ENCODE data around the gene CCNA1. TPM values are rescaled to one million over a fixed set of nuclear protein-coding genes. Genes with fewer than 3 reads are reported as not detected.

Gene CCNA1
- total and polyA plus RNA-seq, 2 of the 13 experiments (the other 11 are each of a cell fraction or from before 2014, with no cell fraction given): not detected

DNA sequence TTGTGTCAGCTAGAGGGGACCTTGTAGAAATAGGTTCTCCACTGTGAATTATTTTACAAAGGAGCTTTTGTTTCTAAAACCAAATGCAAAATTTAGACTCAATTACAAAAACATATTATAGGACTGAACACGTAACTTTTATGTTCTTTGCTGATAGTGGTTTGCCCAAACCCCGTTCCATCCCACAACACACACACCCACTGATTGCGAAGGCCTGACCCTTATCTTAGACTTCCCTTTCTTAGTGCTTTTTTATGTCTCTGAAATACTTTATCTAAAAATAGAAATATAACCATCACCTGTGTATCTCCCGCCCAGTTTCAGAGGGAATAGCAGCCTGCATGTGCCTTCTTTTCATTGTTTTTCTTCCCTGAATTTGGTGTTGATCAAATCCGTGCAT, 13.0 kb downstream of the CCNA1 start (continued):
- TF ChIP-seq, protein P1, sequence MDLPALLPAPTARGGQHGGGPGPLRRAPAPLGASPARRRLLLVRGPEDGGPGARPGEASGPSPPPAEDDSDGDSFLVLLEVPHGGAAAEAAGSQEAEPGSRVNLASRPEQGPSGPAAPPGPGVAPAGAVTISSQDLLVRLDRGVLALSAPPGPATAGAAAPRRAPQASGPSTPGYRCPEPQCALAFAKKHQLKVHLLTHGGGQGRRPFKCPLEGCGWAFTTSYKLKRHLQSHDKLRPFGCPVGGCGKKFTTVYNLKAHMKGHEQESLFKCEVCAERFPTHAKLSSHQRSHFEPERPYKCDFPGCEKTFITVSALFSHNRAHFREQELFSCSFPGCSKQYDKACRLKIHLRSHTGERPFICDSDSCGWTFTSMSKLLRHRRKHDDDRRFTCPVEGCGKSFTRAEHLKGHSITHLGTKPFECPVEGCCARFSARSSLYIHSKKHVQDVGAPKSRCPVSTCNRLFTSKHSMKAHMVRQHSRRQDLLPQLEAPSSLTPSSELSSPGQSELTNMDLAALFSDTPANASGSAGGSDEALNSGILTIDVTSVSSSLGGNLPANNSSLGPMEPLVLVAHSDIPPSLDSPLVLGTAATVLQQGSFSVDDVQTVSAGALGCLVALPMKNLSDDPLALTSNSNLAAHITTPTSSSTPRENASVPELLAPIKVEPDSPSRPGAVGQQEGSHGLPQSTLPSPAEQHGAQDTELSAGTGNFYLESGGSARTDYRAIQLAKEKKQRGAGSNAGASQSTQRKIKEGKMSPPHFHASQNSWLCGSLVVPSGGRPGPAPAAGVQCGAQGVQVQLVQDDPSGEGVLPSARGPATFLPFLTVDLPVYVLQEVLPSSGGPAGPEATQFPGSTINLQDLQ (CRISPR knock-in tag; IDR thresholded peaks at IDR 0.05): no peak
- TF ChIP-seq ZNF768 (CRISPR knock-in tag; IDR thresholded peaks at IDR 0.05) (no peak), FOXA3 (CRISPR knock-in tag; IDR thresholded peaks at IDR 0.05) (no peak), SMARCE1 (IDR thresholded peaks at IDR 0.05; ENCODE audit: borderline replicate concordance) (no peak)
- TF ChIP-seq, protein P2, sequence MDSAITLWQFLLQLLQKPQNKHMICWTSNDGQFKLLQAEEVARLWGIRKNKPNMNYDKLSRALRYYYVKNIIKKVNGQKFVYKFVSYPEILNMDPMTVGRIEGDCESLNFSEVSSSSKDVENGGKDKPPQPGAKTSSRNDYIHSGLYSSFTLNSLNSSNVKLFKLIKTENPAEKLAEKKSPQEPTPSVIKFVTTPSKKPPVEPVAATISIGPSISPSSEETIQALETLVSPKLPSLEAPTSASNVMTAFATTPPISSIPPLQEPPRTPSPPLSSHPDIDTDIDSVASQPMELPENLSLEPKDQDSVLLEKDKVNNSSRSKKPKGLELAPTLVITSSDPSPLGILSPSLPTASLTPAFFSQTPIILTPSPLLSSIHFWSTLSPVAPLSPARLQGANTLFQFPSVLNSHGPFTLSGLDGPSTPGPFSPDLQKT (CRISPR knock-in tag; IDR thresholded peaks at IDR 0.05; ENCODE audit: borderline replicate concordance): no peak
- TF ChIP-seq, protein P3, sequence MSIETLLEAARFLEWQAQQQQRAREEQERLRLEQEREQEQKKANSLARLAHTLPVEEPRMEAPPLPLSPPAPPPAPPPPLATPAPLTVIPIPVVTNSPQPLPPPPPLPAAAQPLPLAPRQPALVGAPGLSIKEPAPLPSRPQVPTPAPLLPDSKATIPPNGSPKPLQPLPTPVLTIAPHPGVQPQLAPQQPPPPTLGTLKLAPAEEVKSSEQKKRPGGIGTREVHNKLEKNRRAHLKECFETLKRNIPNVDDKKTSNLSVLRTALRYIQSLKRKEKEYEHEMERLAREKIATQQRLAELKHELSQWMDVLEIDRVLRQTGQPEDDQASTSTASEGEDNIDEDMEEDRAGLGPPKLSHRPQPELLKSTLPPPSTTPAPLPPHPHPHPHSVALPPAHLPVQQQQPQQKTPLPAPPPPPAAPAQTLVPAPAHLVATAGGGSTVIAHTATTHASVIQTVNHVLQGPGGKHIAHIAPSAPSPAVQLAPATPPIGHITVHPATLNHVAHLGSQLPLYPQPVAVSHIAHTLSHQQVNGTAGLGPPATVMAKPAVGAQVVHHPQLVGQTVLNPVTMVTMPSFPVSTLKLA (IDR thresholded peaks at IDR 0.05): no peak

DNA sequence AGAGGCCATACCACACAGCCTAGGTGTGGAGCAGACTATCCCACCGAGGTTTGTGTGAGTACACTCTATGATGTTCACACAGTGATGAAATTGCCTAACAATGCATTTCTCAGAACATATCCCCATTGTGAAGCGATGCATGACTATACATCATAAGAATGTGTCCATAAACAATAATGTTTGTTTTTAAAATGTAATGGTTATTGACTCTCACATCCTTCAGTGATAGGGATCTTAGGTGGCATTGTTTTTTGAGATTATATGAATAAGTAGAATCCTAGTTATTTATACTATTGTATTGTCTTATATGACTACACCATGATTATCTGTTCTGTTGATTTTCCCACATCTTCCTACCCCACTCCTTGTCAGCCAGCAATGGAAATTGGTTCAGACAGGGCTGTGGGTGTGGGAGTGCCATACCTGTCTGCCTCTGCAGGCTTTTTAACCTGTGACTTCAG, 13.6 kb downstream of the CCNA1 start:
- no peak overlapping the region for H3K27ac ChIP-seq (ENCODE audit: extremely low read length, insufficient read depth, low read length)
- H3K4me2 ChIP-seq (ENCODE audit: low read depth, low read length): no peak overlapping the region
- H3K36me3 ChIP-seq (replicated peaks in 1 of 2; ENCODE audit: control insufficient read depth in 1 of 2, insufficient read depth in 2 of 2, low read length in 2 of 2): no peaks in the 10 kb centered on the region
- no peaks in the 10 kb centered on the region for H3K9me3 ChIP-seq (ENCODE audit: low read length)
- in situ Hi-C loops (cut with HindIII; ENCODE audit: extremely low pct_ligation_motif_present, low pct_unique_long_range_greater_than_20kb): no loop called here
- no peak overlapping the region for H3K4me3 ChIP-seq (replicated peaks in 1 of 3; ENCODE audit: insufficient read depth in 1 of 3, low read depth in 2 of 3, low read length in 3 of 3)
- no peak overlapping the region for H3K9ac ChIP-seq (ENCODE audit: insufficient read depth, low read depth, low read length)
- intact Hi-C loops (cut with micrococcal nuclease; ENCODE audit: unreplicated experiment): no loop called here
- ChIA-PET CTCF (ENCODE audit: low intra/inter-chr PET ratio, low total read pairs) (no interaction called here), POLR2A (no interaction called here)
- H3K79me2 ChIP-seq (ENCODE audit: insufficient read depth, low read length): no peaks in the 10 kb centered on the region
- DNase-seq (ENCODE audit: low spot score): no peak
- H2AFZ ChIP-seq (ENCODE audit: low read length): no peak overlapping the region
- H3K27me3 ChIP-seq (ENCODE audit: control insufficient read depth in 1 of 2, insufficient read depth in 2 of 2, low read length in 2 of 2): peaks cover 1 to 3% of the 10 kb centered on the region in 2 experiments; a peak in 1 of 5 replicates
- no peak for ATAC-seq
- BruUV-seq (replicated peaks): no TSS peak
- no peak for FAIRE-seq
- no peaks in the 10 kb centered on the region for H4K20me1 ChIP-seq (ENCODE audit: insufficient read depth, low read length)
- WGBS (ENCODE audit: low lambda C conversion rate): 0% methylated on average over 2 of the region's 2 CpGs
- no peaks in the 10 kb centered on the region for H3K4me1 ChIP-seq (ENCODE audit: insufficient read depth, low read length)
- TF ChIP-seq, protein P4, sequence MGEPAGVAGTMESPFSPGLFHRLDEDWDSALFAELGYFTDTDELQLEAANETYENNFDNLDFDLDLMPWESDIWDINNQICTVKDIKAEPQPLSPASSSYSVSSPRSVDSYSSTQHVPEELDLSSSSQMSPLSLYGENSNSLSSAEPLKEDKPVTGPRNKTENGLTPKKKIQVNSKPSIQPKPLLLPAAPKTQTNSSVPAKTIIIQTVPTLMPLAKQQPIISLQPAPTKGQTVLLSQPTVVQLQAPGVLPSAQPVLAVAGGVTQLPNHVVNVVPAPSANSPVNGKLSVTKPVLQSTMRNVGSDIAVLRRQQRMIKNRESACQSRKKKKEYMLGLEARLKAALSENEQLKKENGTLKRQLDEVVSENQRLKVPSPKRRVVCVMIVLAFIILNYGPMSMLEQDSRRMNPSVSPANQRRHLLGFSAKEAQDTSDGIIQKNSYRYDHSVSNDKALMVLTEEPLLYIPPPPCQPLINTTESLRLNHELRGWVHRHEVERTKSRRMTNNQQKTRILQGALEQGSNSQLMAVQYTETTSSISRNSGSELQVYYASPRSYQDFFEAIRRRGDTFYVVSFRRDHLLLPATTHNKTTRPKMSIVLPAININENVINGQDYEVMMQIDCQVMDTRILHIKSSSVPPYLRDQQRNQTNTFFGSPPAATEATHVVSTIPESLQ (CRISPR knock-in tag; conservative IDR thresholded peaks at IDR 0.05): no peak
- no peak for TF ChIP-seq DNMT3B (CRISPR knock-in tag; conservative IDR thresholded peaks at IDR 0.05)
- no peak for TF ChIP-seq ZNF572 (CRISPR knock-in tag; IDR thresholded peaks at IDR 0.05)
- TF ChIP-seq, protein P5, sequence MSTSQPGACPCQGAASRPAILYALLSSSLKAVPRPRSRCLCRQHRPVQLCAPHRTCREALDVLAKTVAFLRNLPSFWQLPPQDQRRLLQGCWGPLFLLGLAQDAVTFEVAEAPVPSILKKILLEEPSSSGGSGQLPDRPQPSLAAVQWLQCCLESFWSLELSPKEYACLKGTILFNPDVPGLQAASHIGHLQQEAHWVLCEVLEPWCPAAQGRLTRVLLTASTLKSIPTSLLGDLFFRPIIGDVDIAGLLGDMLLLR (CRISPR knock-in tag; IDR thresholded peaks at IDR 0.05): no peak
- TF ChIP-seq ATAD3A (CRISPR knock-in tag; IDR thresholded peaks at IDR 0.05): no peak
- TF ChIP-seq NPAS2 (CRISPR knock-in tag; IDR thresholded peaks at IDR 0.05; ENCODE audit: borderline replicate concordance): no peak
- no peak for TF ChIP-seq ZFP36 (IDR thresholded peaks at IDR 0.05; ENCODE audit: borderline replicate concordance, low read depth, low read length, partially characterized antibody)
- TF ChIP-seq ZNF296 (CRISPR knock-in tag; conservative IDR thresholded peaks at IDR 0.05): no peak
- TF ChIP-seq BCL6 (CRISPR knock-in tag; IDR thresholded peaks at IDR 0.05): no peak
- no peak for TF ChIP-seq MBNL3 (CRISPR knock-in tag; conservative IDR thresholded peaks at IDR 0.05)
- TF ChIP-seq ZNF207 (IDR thresholded peaks at IDR 0.05; ENCODE audit: borderline replicate concordance): no peak

Data from HepG2 (cell line).